K562 (cell line): Measurements from ENCODE around the gene BCAS4.

Experiments
- BRCA1 ChIP-seq, 2 experiments: fragments of 450-650 bp in 1 of 2; sonication (generic) in 1 of 2; formaldehyde crosslinking in 1 of 2; IDR thresholded peaks; 2 replicates each; pipeline versions ENCODE4 v1.5.0 to v1.6.1; 2017 to 2020; ENCODE audit warnings: mild to moderate bottlenecking in 1 of 2, missing genetic modification reagents in 1 of 2
- CBFB ChIP-seq: sonication (generic); formaldehyde crosslinking; IDR thresholded peaks from 2 replicates; pipeline ENCODE4 v1.4.0; 2020; ENCODE audit warnings: mild to moderate bottlenecking, missing genetic modification reagents
- SIN3A ChIP-seq, 2 experiments: fragments of 150-350 bp in 1 of 2; IDR thresholded peaks; 2 replicates each; pipeline ENCODE4 v1.6.1; 2011 to 2016; ENCODE audit warnings: borderline replicate concordance in 2 of 2, low read depth in 2 of 2, low read length in 2 of 2, mild to moderate bottlenecking in 2 of 2, moderate library complexity in 2 of 2; ENCODE audit not compliant: control insufficient read depth in 1 of 2
- TAF1 ChIP-seq: IDR thresholded peaks from 2 replicates; pipeline ENCODE4 v1.6.1; 2011; ENCODE audit warnings: mild to moderate bottlenecking, low read length, moderate library complexity; ENCODE audit not compliant: insufficient read depth, control insufficient read depth, severe bottlenecking; ENCODE audit errors: extremely low read depth
- ZNF717 ChIP-seq: fragments of 250-450 bp; sonication (Bioruptor Pico); IDR thresholded peaks from 2 replicates; pipeline ENCODE4 v1.5.0; 2021

- no peak for TF ChIP-seq SIN3A (IDR thresholded peaks at IDR 0.05; ENCODE audit: borderline replicate concordance in 2 of 2, control insufficient read depth in 1 of 2, low read depth in 2 of 2, low read length in 2 of 2)
- no peak for TF ChIP-seq TAF1
- no peak for TF ChIP-seq BRCA1 (IDR thresholded peaks at IDR 0.05)
- TF ChIP-seq BRCA1 (CRISPR knock-in tag; IDR thresholded peaks at IDR 0.05), result no peak
- no peak for TF ChIP-seq CBFB (CRISPR knock-in tag)
- TF ChIP-seq ZNF717 (CRISPR knock-in tag), result no peak
Measured at GRCh38 chr20:50834599-50835005, 39.7 kb downstream of the BCAS4 start.
